ENCODE data around the gene CD207. TPM values are rescaled to one million over a fixed set of nuclear protein-coding genes. Genes with fewer than 3 reads are reported as not detected.

Gene CD207
- total and polyA plus RNA-seq, 4 experiments from 2014 or later: not detected

- ChIA-PET CTCF (ENCODE audit: partially characterized antibody) (interaction anchor here (0.9 to 3.2 kb wide), 7 partner anchors 9 to 86 kb away, joined by 3 to 12 read pairs (median 5); no protein-coding TSS in a partner anchor), POLR2A (ENCODE audit: partially characterized antibody) (no interaction called here)
- H3K27me3 ChIP-seq (ENCODE audit: insufficient read depth, low read length): peaks cover 12% of the 10 kb centered on the region
- no peak overlapping the region for H3K4me3 ChIP-seq (ENCODE audit: low read length in 2 of 2)
- H3K4me1 Mint-ChIP-seq: peaks cover 0 to 3% (median 1%) of the 10 kb centered on the region in 4 donors
- no peaks in the 10 kb centered on the region for H3K9me3 ChIP-seq (ENCODE audit: control insufficient read depth in 1 of 2, low read length in 2 of 2)
- H3K4me1 ChIP-seq (ENCODE audit: insufficient read depth, low read length): no peaks in the 10 kb centered on the region
- no peaks in the 10 kb centered on the region for H3K36me3 ChIP-seq (ENCODE audit: insufficient read depth, low read length)
- H3K27ac Mint-ChIP-seq: no peak overlapping the region
- peaks cover 29 to 50% of the 10 kb centered on the region in 2 donors for H3K27me3 Mint-ChIP-seq
- intact Hi-C loops (cut with micrococcal nuclease): loop anchor here (2.0 to 10.0 kb wide), 2 partner anchors 85 to 557 kb away; partner anchors contain the start of gene FAM136A
- no peak overlapping the region for H3K27ac ChIP-seq (ENCODE audit: low read depth, low read length)
- DNase-seq: peak; percentile 49 to 60 (median 56)
- no peak overlapping the region for H3K4me3 Mint-ChIP-seq
- H3K9me3 Mint-ChIP-seq: no peaks in the 10 kb centered on the region
- no peaks in the 10 kb centered on the region for H3K36me3 Mint-ChIP-seq
Measured at GRCh38 chr2:70861777-70862625, 26.4 kb upstream of the CD207 start.

GRCh38 chr2:70855667-70856066 lies 20.1 kb upstream of the CD207 start:
- no peaks in the 10 kb centered on the region for H3K36me3 Mint-ChIP-seq
- peaks cover 3 to 13% (median 7%) of the 10 kb centered on the region in 4 donors for H3K4me1 Mint-ChIP-seq
- Histone ChIP-seq H3K27ac (ENCODE audit: low read depth, low read length) (no peak overlapping the region), H3K4me1 (ENCODE audit: insufficient read depth, low read length) (peaks cover 4% of the 10 kb centered on the region), H3K9me3 (ENCODE audit: control insufficient read depth in 1 of 2, low read length in 2 of 2) (no peaks in the 10 kb centered on the region), H3K4me3 (ENCODE audit: low read length in 2 of 2) (no peak overlapping the region), H3K27me3 (ENCODE audit: insufficient read depth, low read length) (peaks cover 2% of the 10 kb centered on the region), H3K36me3 (ENCODE audit: insufficient read depth, low read length) (no peaks in the 10 kb centered on the region)
- ChIA-PET CTCF (ENCODE audit: partially characterized antibody) (interaction anchor here (1.4 kb wide), 1 partner anchor 9 kb away, joined by 5 read pairs; no protein-coding TSS in a partner anchor), POLR2A (ENCODE audit: partially characterized antibody) (no interaction called here)
- peaks cover 9 to 18% of the 10 kb centered on the region in 2 donors for H3K27me3 Mint-ChIP-seq
- H3K27ac Mint-ChIP-seq: no peak overlapping the region
- intact Hi-C loops (cut with micrococcal nuclease): no loop called here
- no peak for DNase-seq
- H3K9me3 Mint-ChIP-seq: no peaks in the 10 kb centered on the region
- H3K4me3 Mint-ChIP-seq: no peak overlapping the region

- ChIA-PET CTCF (ENCODE audit: partially characterized antibody) (no interaction called here), POLR2A (ENCODE audit: partially characterized antibody) (no interaction called here)
- peaks cover 3 to 9% of the 10 kb centered on the region in 2 donors for H3K27me3 Mint-ChIP-seq
Measured at GRCh38 chr2:70854411-70854810, 18.8 kb upstream of the CD207 start.

GRCh38 chr2:70852824-70853223 lies 17.2 kb upstream of the CD207 start:
- Histone ChIP-seq H3K9me3 (ENCODE audit: control insufficient read depth in 1 of 2, low read length in 2 of 2) (no peaks in the 10 kb centered on the region), H3K4me3 (ENCODE audit: low read length in 2 of 2) (no peak overlapping the region), H3K4me1 (ENCODE audit: insufficient read depth, low read length) (peaks cover 4% of the 10 kb centered on the region), H3K27ac (ENCODE audit: low read depth, low read length) (no peak overlapping the region), H3K27me3 (ENCODE audit: insufficient read depth, low read length) (no peaks in the 10 kb centered on the region), H3K36me3 (ENCODE audit: insufficient read depth, low read length) (no peaks in the 10 kb centered on the region)
- no peak for DNase-seq
- ChIA-PET POLR2A (ENCODE audit: partially characterized antibody) (no interaction called here), CTCF (ENCODE audit: partially characterized antibody) (interaction anchor here (0.8 to 2.0 kb wide), 3 partner anchors 9 to 18 kb away, joined by 3 to 5 read pairs (median 4); no protein-coding TSS in a partner anchor)
- peaks cover 3 to 13% (median 7%) of the 10 kb centered on the region in 4 donors for H3K4me1 Mint-ChIP-seq
- no peak overlapping the region for H3K27ac Mint-ChIP-seq
- no peak overlapping the region for H3K4me3 Mint-ChIP-seq
- no peaks in the 10 kb centered on the region for H3K9me3 Mint-ChIP-seq
- no peaks in the 10 kb centered on the region for H3K36me3 Mint-ChIP-seq
- intact Hi-C loops (cut with micrococcal nuclease): no loop called here
- peaks cover 2 to 3% of the 10 kb centered on the region in 2 donors for H3K27me3 Mint-ChIP-seq

More at GRCh38 chr2:70854411-70854810, 18.8 kb upstream of the CD207 start:
- Histone ChIP-seq H3K4me1 (ENCODE audit: insufficient read depth, low read length) (peaks cover 4% of the 10 kb centered on the region), H3K9me3 (ENCODE audit: control insufficient read depth in 1 of 2, low read length in 2 of 2) (no peaks in the 10 kb centered on the region), H3K27me3 (ENCODE audit: insufficient read depth, low read length) (peaks cover 2% of the 10 kb centered on the region), H3K36me3 (ENCODE audit: insufficient read depth, low read length) (no peaks in the 10 kb centered on the region), H3K4me3 (ENCODE audit: low read length in 2 of 2) (no peak overlapping the region), H3K27ac (ENCODE audit: low read depth, low read length) (no peak overlapping the region)
- Mint-ChIP-seq H3K4me3 (no peak overlapping the region), H3K9me3 (no peaks in the 10 kb centered on the region), H3K27ac (no peak overlapping the region), H3K4me1 (peaks cover 3 to 13% (median 7%) of the 10 kb centered on the region in 4 donors), H3K36me3 (no peaks in the 10 kb centered on the region)
- DNase-seq: no peak
- intact Hi-C loops (cut with micrococcal nuclease): no loop called here

- H3K4me1 ChIP-seq (ENCODE audit: insufficient read depth, low read length): peaks cover 4% of the 10 kb centered on the region
- intact Hi-C loops (cut with micrococcal nuclease): no loop called here
- Mint-ChIP-seq H3K9me3 (peaks cover 0 to 2% (median 0%) of the 10 kb centered on the region in 8 donors), H3K4me3 (peak overlapping the region in 2 of 8 donors; percentile 0 to 17), H3K27me3 (peaks cover 0 to 2% of the 10 kb centered on the region in 2 donors), H3K27ac (peak overlapping the region in 3 of 7 donors; percentile 2 to 8 (median 5)), H3K4me1 (peaks cover 3 to 13% (median 7%) of the 10 kb centered on the region in 4 donors), H3K36me3 (no peaks in the 10 kb centered on the region)
- ChIA-PET POLR2A (ENCODE audit: partially characterized antibody) (no interaction called here), CTCF (ENCODE audit: partially characterized antibody) (interaction anchor here (1.3 to 2.0 kb wide), 2 partner anchors 10 to 19 kb away, joined by 4 to 5 read pairs; no protein-coding TSS in a partner anchor)
- no peak for DNase-seq
- no peak overlapping the region for H3K27ac ChIP-seq (ENCODE audit: low read depth, low read length)
- no peaks in the 10 kb centered on the region for H3K9me3 ChIP-seq (ENCODE audit: control insufficient read depth in 1 of 2, low read length in 2 of 2)
- no peak overlapping the region for H3K4me3 ChIP-seq (ENCODE audit: low read length in 2 of 2)
- no peaks in the 10 kb centered on the region for H3K36me3 ChIP-seq (ENCODE audit: insufficient read depth, low read length)
- no peaks in the 10 kb centered on the region for H3K27me3 ChIP-seq (ENCODE audit: insufficient read depth, low read length)
Measured at GRCh38 chr2:70851704-70852103, 16.1 kb upstream of the CD207 start.

- Mint-ChIP-seq H3K9me3 (peaks cover 0 to 6% (median 2%) of the 10 kb centered on the region in 8 donors), H3K27me3 (peaks cover 2% of the 10 kb centered on the region in 2 donors), H3K4me1 (peaks cover 3 to 13% (median 7%) of the 10 kb centered on the region in 4 donors), H3K4me3 (no peak overlapping the region), H3K36me3 (no peaks in the 10 kb centered on the region), H3K27ac (no peak overlapping the region)
- Histone ChIP-seq H3K27ac (ENCODE audit: low read depth, low read length) (no peak overlapping the region), H3K27me3 (ENCODE audit: insufficient read depth, low read length) (no peaks in the 10 kb centered on the region), H3K36me3 (ENCODE audit: insufficient read depth, low read length) (no peaks in the 10 kb centered on the region), H3K9me3 (ENCODE audit: control insufficient read depth in 1 of 2, low read length in 2 of 2) (no peaks in the 10 kb centered on the region), H3K4me3 (ENCODE audit: low read length in 2 of 2) (no peak overlapping the region), H3K4me1 (ENCODE audit: insufficient read depth, low read length) (peaks cover 4% of the 10 kb centered on the region)
- ChIA-PET POLR2A (ENCODE audit: partially characterized antibody) (no interaction called here), CTCF (ENCODE audit: partially characterized antibody) (interaction anchor here (1.6 kb wide), 1 partner anchor 19 kb away, joined by 5 read pairs; no protein-coding TSS in a partner anchor)
- intact Hi-C loops (cut with micrococcal nuclease): no loop called here
- DNase-seq: no peak
Measured at GRCh38 chr2:70850925-70851324, 15.3 kb upstream of the CD207 start.

- no peak for DNase-seq
- no peak overlapping the region for H3K4me3 Mint-ChIP-seq
- H3K27ac Mint-ChIP-seq: no peak overlapping the region
- no peaks in the 10 kb centered on the region for H3K9me3 ChIP-seq (ENCODE audit: control insufficient read depth in 1 of 2, low read length in 2 of 2)
- no peaks in the 10 kb centered on the region for H3K4me1 ChIP-seq (ENCODE audit: insufficient read depth, low read length)
- intact Hi-C loops (cut with micrococcal nuclease): no loop called here
- peaks cover 16 to 24% of the 10 kb centered on the region in 2 donors for H3K27me3 Mint-ChIP-seq
- no peak overlapping the region for H3K4me3 ChIP-seq (ENCODE audit: low read length in 2 of 2)
- no peaks in the 10 kb centered on the region for H3K4me1 Mint-ChIP-seq
- H3K36me3 Mint-ChIP-seq: no peaks in the 10 kb centered on the region
- ChIA-PET POLR2A (ENCODE audit: partially characterized antibody) (no interaction called here), CTCF (ENCODE audit: partially characterized antibody) (interaction anchor here (1.1 to 1.5 kb wide), 2 partner anchors 10 to 21 kb away, joined by 4 read pairs; no protein-coding TSS in a partner anchor)
- no peak overlapping the region for H3K27ac ChIP-seq (ENCODE audit: low read depth, low read length)
- no peaks in the 10 kb centered on the region for H3K27me3 ChIP-seq (ENCODE audit: insufficient read depth, low read length)
- H3K36me3 ChIP-seq (ENCODE audit: insufficient read depth, low read length): no peaks in the 10 kb centered on the region
- H3K9me3 Mint-ChIP-seq: peaks cover 0 to 13% (median 4%) of the 10 kb centered on the region in 8 donors
Measured at GRCh38 chr2:70842401-70842800, 6.8 kb upstream of the CD207 start.

Measured in CD4-positive, alpha-beta memory T cell (primary cell).